SJCRH30 (cell line): ENCODE measurements around the gene RNPS1. TPM values are rescaled to one million over a fixed set of nuclear protein-coding genes. Genes with fewer than 3 reads are reported as not detected.
A peak's percentile ranks its signal among the peaks of the same experiment; 100 is the strongest.

Experiments used
- DNase-seq, 2 experiments: peaks; one replicate each; pipeline ENCODE4 v3.0.0-alpha.2; 2015 to 2020
- H3K27ac ChIP-seq: fragments of 250-450 bp; sonication (Bioruptor Pico); 2 replicates; pipeline ENCODE4 v1.5.1; 2020; ENCODE audit warnings: mild to moderate bottlenecking, moderate library complexity
- H3K27me3 ChIP-seq: fragments of 250-450 bp; sonication (Bioruptor Pico); 2 replicates; pipeline ENCODE4 v1.5.1; 2020; ENCODE audit warnings: mild to moderate bottlenecking, moderate library complexity
- H3K36me3 ChIP-seq: fragments of 250-450 bp; sonication (Bioruptor Pico); 2 replicates; pipeline ENCODE4 v1.5.1; 2020; ENCODE audit warnings: mild to moderate bottlenecking, moderate library complexity
- H3K4me1 ChIP-seq: fragments of 250-450 bp; sonication (Bioruptor Pico); 2 replicates; pipeline ENCODE4 v1.5.1; 2020; ENCODE audit warnings: mild to moderate bottlenecking, moderate library complexity
- H3K4me3 ChIP-seq: fragments of 250-450 bp; sonication (Bioruptor Pico); 2 replicates; pipeline ENCODE4 v1.5.1; 2020; ENCODE audit warnings: mild to moderate bottlenecking, moderate library complexity
- H3K9me3 ChIP-seq: fragments of 250-450 bp; sonication (Bioruptor Pico); replicated peaks from 2 replicates; pipeline ENCODE4 v1.5.1; 2020; ENCODE audit warnings: mild to moderate bottlenecking, moderate library complexity
- total RNA-seq: library from RNA; depleted of rRNA; stranded (reverse); fragments of >200 nt; shearing (Covaris generic); gene quantifications from 2 replicates; pipeline ENCODE4 v1.2.3, GENCODE V29; 2014

The RNPS1 gene
- total RNA-seq, 1 experiment from 2014 or later = 310 TPM

DNA sequence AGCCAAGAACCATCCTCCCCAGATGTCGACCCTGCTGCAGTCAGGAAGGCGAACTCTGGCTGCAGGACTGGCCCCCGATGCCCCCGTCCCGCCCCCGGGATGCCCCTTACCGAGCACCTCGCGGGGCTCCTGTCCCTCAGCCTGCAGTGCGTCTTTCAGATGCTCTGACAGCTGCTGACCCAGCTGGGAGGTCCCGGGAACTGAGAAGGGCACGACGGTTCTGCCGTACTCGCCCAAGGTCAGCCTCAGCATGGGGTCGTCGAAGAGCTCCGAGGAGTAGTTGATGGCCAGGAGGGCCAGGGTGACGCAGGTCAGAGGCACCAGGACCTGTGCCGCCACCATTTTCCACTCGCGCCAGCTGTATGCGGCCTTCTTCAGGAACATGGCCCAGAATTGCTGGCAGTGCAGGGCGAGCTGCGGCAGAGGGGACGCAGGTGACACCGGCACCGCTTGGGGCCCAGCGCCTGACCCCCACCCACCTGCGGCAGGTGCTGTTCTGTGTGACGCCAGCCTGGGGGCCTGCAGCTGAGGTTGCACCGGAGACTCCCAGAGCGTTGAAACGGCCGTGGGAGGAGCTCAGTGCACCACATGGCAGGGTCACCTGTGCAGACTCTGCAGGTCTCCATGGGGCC is 20.1 kb upstream of the RNPS1 start:
- DNase-seq = no peak
- no peak overlapping the region for H3K27ac ChIP-seq

DNA sequence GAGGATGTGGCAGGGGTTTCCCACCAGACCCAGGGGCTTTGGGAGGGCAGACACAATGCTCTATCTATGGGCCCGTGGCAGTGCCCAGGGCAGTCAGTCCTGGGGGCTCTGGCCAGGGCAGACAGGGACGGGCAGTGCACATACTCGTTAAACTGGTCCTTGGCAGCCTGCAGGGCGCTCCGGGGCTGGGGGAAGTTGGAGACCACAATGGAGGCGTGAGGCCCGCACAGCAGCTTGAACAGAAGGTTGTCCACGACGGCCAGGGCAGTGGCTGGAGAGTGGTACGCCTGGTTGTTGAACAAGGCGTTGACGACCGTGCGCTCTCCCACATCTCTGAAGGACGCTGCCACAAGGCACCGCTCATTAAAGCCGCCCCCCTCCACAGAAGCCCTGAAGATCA is 18.6 kb upstream of the RNPS1 start:
- Histone ChIP-seq H3K27ac (no peak overlapping the region), H3K36me3 (no peaks in the 10 kb centered on the region), H3K27me3 (peaks cover 7% of the 10 kb centered on the region), H3K4me1 (no peaks in the 10 kb centered on the region), H3K9me3 (no peaks in the 10 kb centered on the region), H3K4me3 (no peak overlapping the region)
- no peak for DNase-seq

More for the DNA sequence above, 20.1 kb upstream of the RNPS1 start:
- no peak overlapping the region for H3K4me3 ChIP-seq
- no peaks in the 10 kb centered on the region for H3K9me3 ChIP-seq
- no peaks in the 10 kb centered on the region for H3K36me3 ChIP-seq
- H3K27me3 ChIP-seq = peaks cover 4% of the 10 kb centered on the region; the same call in 1 of the 2 replicates
- H3K4me1 ChIP-seq = no peaks in the 10 kb centered on the region

DNA sequence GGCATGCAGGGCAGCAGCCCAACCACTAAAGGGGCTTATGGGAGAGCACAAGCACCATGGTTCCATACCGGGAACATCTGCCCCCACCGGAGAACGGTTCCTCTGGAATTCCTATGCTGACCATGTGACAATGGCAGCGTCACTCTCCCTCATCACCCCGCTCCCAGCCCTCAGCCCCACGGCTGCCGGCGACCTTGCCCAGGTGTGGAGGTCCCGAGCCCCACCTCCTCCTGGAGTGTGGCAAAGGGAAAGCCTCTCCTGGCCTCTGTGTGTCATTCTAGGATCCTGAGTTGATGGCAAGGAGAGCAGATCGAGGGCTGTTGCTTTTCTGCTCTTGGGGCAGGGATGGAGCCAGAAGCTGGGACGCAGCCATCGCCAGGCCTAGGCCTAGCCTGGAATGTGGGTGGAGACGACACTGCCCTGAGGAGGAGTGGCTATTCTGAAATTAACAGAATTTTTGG is 17.8 kb upstream of the RNPS1 start:
- Histone ChIP-seq H3K36me3 (no peaks in the 10 kb centered on the region), H3K4me3 (no peak overlapping the region), H3K27ac (no peak overlapping the region), H3K27me3 (peaks cover 12% of the 10 kb centered on the region), H3K9me3 (no peaks in the 10 kb centered on the region), H3K4me1 (no peaks in the 10 kb centered on the region)
- DNase-seq = no peak

DNA sequence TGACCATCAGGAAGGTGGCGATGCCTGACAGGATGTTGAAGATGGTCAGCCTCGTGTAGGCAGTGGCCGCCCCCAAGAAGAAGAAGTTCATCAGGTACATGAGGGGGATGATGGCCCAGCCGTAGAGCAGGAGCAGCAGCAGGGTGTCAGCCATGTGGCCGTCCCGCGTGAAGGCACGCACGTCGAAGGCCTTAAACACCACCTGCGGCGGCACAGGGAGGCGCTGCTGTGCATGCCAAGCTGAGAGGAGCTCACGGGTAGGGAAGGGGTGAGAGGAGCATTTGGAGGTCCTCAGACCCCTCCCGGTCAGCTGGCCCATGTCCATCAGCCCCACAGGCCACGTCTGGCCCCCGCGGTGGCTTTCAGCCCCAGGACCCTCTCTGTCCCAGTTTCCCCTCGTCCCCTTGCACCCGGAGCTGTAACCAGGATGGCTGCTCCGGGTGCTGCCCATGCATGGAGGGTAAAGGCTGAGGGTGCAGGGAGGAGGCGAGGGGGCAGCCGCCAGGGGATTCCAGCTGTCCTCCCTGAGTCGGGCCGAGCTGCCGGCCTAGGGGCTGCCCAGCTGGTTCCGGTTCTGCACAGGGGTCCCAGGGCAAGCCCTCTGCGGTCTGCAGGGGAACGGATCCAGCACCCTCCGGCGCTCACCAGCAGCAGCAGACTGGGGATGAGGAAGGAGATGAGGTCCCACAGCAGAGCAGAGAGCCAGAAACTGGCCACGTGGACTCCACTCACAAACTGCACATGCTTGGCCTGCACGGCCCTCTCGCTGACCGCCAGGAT is 17.1 kb upstream of the RNPS1 start:
- no peak for DNase-seq
- peaks cover 12% of the 10 kb centered on the region for H3K27me3 ChIP-seq
- no peaks in the 10 kb centered on the region for H3K9me3 ChIP-seq
- H3K27ac ChIP-seq = no peak overlapping the region
- no peak overlapping the region for H3K4me3 ChIP-seq
- H3K36me3 ChIP-seq = no peaks in the 10 kb centered on the region
- H3K4me1 ChIP-seq = no peaks in the 10 kb centered on the region

DNA sequence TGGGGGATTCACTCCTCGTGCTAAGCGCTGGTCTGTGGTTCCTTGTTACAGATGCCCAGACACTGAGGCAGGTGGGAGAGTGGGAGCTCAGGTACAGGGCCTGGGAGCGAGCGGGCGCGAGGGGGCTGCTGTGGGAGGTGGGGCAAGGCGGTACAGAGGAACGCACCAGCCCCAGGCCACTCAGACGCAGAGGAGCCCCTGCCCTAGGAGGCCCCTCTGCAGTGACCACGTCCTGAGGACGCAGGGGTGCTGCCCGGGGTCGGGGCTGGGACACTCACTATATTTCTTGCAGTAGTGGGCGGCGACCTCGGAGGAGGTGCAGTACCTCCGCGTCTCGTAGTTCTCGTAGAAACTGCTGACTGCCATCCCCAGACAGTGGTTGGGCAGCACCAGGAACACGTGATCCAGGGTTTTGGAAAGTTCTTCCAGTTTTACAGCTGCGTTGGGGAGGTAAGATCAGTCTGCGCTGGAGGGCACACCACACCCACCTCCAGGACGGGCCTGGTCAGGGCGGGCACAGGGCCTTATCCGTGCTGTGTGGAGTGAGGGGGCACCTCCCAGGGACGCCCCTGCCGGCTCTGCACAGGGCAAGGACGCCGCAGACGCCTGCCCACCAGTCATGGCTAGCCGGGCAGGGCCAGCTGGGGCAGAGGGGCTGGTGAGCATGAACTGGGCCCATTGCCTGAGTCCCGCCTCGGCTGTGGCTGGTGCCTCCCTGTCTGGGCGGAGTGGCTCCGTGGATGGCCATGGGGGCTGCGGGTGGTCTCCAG is 16.3 kb upstream of the RNPS1 start:
- Histone ChIP-seq H3K36me3 (no peaks in the 10 kb centered on the region), H3K4me1 (no peaks in the 10 kb centered on the region), H3K9me3 (no peaks in the 10 kb centered on the region), H3K4me3 (no peak overlapping the region), H3K27ac (no peak overlapping the region), H3K27me3 (peaks cover 12% of the 10 kb centered on the region)
- DNase-seq = no peak

DNA sequence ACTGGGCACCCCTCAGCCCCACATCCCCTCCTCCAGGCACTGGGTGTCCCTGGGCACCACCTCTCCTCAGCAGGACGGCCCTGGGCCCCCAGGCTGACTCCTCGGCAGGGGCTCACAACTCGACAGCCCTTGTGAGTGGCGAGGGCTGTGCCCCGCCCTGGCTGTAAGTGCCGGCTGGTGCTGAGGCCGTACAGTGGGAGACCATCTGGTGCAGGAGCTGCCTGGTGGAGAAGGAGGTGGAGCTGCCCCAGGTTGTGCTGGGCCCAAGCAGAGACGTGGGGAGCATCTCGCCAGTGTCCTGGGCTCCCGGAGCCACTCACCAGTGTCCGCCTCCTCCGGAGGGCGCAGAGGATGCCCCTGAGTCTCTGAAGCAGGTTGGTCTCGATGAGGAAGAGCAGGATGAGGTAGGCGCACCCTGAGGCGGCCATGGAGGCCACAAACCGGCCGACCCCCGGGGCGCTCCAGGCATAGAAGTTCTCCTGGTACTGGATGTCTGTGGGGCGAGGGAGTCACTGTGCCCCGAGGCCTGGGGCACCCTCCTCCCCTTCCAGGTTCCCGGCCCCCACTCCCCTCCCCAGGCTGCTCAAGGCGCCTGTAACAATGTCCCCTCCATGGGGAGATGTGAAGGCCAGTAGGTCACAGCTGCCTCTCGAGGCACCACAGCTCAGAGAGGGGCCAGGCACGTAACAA is 15.1 kb upstream of the RNPS1 start:
- Histone ChIP-seq H3K27ac (no peak overlapping the region), H3K9me3 (no peaks in the 10 kb centered on the region), H3K27me3 (peaks cover 12% of the 10 kb centered on the region), H3K4me3 (no peak overlapping the region), H3K4me1 (no peaks in the 10 kb centered on the region), H3K36me3 (no peaks in the 10 kb centered on the region)
- DNase-seq = no peak

DNA sequence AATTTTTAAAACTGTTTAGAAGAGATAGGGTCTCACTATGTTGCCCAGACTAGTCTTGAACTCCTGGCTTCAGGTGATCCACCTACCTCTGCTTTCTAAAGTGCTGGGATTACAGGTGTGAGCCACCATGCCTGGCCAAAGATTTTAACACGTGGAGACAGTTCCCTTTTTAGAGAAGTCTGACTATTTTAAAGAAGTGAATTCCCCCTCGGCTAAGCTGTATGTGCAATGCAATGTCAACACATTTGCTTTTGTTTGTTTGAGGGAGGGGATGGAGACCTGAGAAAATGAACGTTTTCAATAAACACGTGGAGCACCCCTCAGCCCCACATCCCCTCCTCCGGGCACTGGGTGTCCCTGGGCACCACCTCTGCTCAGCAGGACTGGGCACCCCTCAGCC is 14.3 kb upstream of the RNPS1 start:
- H3K27ac ChIP-seq = no peak overlapping the region
- H3K36me3 ChIP-seq = no peaks in the 10 kb centered on the region
- no peak overlapping the region for H3K4me3 ChIP-seq
- no peaks in the 10 kb centered on the region for H3K9me3 ChIP-seq
- no peak for DNase-seq
- H3K27me3 ChIP-seq = peaks cover 12% of the 10 kb centered on the region
- no peaks in the 10 kb centered on the region for H3K4me1 ChIP-seq

DNA sequence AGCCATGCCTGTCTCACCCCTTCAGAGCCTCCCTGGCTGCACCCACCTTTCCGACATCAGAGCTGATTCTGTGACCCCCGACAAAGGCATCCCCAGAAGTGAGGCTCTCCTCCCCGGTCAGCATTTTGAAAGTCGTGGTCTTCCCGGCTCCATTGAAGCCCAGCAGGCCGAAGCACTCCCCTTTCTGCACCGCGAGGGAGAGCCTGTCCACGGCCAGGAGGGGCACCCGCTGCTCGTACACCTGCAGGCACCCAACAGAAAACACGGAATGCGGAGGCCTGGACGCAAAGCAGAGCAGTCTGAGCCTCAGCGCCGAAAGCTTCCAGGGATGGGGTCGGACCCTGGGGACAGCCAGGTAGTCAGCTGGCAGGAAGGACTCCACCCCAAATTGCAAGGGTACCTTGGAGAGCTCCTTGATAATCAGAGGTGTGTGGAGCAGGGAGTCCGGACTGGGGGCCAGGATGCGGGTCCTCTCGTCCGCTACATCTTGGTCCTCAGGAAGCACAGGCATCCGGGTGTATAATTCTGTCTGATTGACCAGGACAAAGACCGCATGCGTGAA is 13.1 kb upstream of the RNPS1 start:
- no peak overlapping the region for H3K4me3 ChIP-seq
- H3K36me3 ChIP-seq = no peaks in the 10 kb centered on the region
- peaks cover 12% of the 10 kb centered on the region for H3K27me3 ChIP-seq
- no peak overlapping the region for H3K27ac ChIP-seq
- no peaks in the 10 kb centered on the region for H3K4me1 ChIP-seq
- DNase-seq = no peak
- no peaks in the 10 kb centered on the region for H3K9me3 ChIP-seq

DNA sequence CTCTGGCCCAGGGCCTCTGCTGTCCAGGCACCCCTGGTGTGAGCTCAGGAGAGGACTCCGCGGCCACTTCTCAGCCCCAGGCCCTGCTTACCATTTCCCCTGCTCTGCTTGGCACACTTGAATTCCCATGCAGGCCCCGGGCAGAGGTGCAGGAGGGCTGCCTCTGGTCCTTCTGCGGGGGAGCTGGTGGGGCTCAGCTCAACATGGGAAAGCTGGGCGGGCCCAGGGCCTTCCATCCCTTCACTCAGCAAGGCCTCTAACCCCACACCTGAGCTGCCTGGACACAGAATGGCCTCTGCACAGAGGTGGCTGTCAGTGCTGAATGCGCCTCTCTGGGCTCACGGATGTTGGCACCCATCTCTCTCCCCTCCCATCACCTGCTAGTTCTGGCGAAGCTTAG is 12.5 kb upstream of the RNPS1 start:
- Histone ChIP-seq H3K4me3 (no peak overlapping the region), H3K36me3 (no peaks in the 10 kb centered on the region), H3K4me1 (no peaks in the 10 kb centered on the region), H3K27me3 (peaks cover 8% of the 10 kb centered on the region), H3K27ac (no peak overlapping the region), H3K9me3 (no peaks in the 10 kb centered on the region)
- no peak for DNase-seq

DNA sequence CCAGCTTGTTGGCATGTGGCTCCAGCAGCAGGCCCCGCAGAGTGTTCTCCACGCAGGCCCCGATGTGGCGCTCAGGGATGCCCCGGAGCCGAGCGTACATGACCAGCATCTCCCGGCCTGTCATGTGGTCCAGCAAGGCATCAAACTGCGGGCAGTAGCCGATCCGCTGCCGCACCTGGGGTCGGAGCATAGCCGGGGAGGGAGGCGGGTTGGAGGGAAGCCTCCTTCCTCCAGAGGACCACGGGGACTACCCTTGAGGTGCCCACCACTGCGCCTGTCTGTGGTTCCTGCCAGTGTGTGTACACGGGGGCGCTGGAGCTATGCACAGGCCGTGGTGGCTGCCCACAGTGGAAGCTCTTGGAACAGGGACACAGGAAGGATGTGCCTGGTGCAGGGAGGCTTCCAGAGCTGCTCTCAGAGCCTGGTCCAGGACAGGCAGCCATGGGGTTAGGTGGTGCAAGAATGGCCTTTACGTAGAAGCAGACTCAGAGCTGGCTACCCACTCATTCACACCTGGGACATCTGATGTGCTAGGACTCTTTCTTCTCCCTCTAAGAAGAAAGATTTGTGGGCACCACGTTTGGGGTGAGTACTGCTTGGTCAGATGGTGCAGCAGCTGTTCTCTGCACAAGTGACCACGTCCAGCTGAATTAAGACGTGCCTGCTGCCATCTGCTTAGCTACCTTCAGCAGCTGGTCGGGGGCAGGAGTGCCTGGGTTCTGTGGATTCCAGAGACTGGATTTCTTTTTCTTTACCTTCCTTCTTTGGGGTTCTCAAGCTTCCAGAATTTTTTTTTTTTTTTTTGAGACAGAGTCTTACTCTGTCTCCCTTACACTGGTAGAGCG is 11.3 kb upstream of the RNPS1 start:
- Histone ChIP-seq H3K27me3 (peaks cover 8% of the 10 kb centered on the region), H3K27ac (no peak overlapping the region), H3K36me3 (no peaks in the 10 kb centered on the region), H3K4me1 (no peaks in the 10 kb centered on the region), H3K9me3 (no peaks in the 10 kb centered on the region), H3K4me3 (no peak overlapping the region)
- DNase-seq = peak in 1 of 2 experiments; percentile 24

DNA sequence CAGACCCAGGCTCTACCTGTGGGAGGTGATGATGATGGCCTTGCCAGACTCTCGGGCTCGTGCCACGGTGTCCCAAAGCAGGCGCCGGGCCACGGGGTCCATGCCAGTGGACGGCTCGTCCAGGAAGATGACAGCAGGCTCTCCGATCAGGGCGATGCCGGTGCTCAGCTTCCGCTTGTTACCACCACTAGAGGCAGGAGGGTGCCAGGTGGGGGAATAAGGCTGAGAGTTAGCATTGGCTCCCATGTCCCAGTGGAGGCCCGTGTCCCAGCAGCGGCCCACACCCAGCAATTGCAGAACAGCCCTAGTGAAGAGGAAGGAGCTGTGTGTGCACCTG is 10.3 kb upstream of the RNPS1 start:
- Histone ChIP-seq H3K9me3 (no peaks in the 10 kb centered on the region), H3K4me3 (no peak overlapping the region), H3K4me1 (no peaks in the 10 kb centered on the region), H3K27ac (no peak overlapping the region), H3K27me3 (peaks cover 8% of the 10 kb centered on the region), H3K36me3 (no peaks in the 10 kb centered on the region)
- no peak for DNase-seq

DNA sequence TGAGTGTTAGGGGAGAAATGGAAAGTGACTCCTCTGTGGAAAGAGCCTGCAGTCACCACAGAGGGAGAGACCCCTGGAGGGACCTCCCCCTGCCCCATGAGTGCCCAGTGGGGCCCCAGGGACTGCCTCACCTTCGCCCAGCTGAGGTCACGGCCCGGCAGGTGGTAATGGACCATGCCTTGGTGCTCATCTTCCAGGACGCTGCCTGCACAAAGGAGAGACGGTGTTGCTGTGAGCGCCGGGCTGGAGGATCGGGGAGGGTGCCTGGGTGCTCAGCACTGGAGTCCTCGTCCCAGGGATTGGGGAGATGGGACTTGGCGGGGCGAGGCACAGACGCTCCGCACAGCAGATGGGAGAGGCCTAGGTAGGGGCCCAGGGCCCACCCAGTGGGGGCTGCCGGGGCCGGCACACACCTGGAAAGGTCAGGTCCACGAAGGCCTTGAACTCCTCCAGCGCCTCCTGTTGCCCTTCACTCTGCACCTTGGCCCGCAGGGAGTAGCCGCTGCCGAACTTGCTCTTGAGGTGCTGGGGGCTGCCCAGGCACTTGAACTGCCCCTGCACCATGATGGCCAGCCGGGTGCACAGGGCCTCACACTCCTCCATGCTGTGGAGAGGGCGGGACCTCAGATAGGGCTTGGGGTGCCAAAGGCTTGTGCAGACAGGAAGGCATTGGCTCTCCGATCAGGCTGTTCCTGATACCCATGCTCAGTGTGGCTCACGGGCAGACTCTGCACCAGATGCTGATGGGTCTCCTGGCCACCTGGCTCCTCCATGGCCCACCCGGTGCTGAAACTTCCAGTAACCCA is 9.7 kb upstream of the RNPS1 start:
- Histone ChIP-seq H3K27me3 (peaks cover 8% of the 10 kb centered on the region), H3K9me3 (no peaks in the 10 kb centered on the region), H3K36me3 (no peaks in the 10 kb centered on the region), H3K4me1 (no peaks in the 10 kb centered on the region), H3K4me3 (no peak overlapping the region), H3K27ac (no peak overlapping the region)
- DNase-seq = no peak
